HG03108 (cell line): ENCODE measurements around the gene GAB4.
"Not testable (repeated sequence)": the region's sequence is repeated elsewhere in the genome, so short reads cannot be mapped to it uniquely, and the experiment has no call there.

Experiments used
- ATAC-seq: cut with Tn5 transposase; IDR thresholded peaks from one replicate; pipeline ENCODE4 v1.9.1; 2021; ENCODE audit warnings: moderate library complexity; ENCODE audit not compliant: unreplicated experiment

GAB4 gene, protein sequence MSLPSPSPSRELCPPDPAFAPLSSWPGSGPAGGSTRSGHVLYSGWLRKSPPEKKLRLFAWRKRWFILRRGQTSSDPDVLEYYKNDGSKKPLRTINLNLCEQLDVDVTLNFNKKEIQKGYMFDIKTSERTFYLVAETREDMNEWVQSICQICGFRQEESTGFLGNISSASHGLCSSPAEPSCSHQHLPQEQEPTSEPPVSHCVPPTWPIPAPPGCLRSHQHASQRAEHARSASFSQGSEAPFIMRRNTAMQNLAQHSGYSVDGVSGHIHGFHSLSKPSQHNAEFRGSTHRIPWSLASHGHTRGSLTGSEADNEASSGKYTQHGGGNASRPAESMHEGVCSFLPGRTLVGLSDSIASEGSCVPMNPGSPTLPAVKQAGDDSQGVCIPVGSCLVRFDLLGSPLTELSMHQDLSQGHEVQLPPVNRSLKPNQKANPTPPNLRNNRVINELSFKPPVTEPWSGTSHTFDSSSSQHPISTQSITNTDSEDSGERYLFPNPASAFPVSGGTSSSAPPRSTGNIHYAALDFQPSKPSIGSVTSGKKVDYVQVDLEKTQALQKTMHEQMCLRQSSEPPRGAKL

DNA sequence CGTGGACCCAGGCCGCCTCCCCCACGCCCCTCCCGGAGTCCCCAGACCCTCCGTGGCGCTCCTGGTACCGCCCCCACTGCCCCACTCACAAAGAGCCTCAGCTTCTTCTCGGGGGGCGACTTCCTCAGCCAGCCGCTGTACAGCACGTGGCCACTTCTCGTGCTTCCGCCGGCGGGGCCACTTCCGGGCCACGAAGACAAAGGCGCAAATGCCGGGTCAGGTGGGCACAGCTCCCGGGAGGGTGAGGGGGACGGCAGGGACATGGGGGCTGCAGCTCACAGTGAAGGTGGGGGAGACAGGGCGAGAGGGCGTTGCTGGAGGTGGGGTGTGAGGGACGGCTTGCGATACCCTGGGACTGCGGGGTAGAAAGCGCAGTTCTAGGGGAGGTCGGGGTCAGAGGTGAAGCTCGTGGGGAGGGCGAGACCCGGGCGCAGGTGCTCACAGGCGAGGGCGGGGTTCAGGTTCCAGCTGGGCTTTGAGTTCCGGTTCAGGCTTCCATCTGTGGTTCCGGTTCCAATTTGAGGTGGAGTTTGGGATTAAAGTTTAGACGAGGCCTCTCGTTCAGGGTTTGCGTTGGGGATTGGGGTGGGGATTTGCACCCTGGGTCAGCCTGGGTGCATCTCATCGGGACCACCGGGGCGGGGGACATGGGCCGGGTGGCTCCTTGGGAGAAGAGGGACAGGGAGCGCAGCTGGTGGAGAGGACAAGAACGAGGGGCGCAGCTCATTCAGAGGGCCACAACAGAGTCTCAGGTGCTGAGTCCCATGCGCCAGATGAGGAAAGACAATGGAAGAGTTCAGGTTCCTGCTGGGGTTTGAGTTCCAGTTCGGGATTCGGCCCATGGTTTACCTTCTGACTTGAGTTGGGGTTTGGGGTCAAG is at the start of gene GAB4:
GAB4 (minus strand) TSS at position 371 of the 880 bp plus-strand sequence; CDS start at position 263, 108 bp downstream.
- ATAC-seq = no peak

DNA sequence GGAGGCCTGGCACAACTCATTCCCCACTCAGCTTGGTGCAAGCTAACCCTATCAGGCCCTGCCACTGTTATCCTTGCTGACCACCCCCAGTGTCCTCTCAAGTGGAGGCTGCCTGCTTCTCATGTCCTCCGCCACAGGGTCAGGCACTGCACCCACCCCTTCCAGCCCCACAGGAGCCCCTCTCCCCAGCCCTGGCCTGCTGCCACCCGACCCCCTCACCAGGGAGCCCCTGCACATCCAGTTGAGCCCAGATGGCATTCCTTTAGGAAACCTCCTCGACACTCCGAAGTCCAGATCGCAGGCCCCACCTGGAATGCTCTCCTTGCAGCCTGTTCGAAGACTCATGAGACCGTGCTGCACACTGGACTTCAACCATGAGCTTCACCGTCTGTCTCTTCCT is 48.8 kb upstream of the GAB4 start:
- ATAC-seq = no peak

DNA sequence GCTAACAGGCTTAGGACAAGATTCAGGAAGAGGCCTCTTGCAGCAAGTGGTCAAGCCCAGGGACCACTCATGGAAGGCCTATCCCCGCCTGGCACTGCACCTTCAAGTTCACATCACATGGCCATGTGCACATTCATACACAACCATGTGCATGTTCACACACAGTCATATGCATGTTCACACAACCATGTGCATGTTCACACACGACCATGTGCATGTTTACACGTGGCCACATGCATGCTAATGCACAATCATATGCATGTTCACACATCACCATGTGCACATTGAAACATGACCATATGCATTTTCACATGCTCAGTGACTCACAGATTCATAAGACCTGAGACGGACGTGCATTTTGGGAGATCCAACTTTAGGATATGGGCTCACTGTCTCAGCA is 48.0 kb upstream of the GAB4 start:
- no peak for ATAC-seq

DNA sequence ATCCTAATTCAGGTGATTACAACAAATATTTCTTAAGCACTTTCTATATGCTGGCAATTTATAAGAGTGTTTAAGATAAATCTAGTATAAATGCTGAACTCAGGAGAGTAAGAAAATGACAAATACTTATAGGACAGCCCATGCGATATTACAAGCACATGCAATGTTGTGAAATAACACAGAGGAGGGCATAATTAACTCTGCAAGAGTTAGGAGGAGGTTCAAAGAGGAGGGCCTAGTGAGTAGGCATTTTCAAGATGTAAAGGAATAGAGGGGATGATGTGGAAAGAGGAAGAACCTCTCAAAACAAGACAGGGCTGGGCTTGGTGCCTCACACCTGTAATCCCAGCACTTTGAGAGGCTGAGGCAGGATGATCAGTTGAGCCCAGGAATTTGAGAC is 39.6 kb upstream of the GAB4 start:
- ATAC-seq = no peak

DNA sequence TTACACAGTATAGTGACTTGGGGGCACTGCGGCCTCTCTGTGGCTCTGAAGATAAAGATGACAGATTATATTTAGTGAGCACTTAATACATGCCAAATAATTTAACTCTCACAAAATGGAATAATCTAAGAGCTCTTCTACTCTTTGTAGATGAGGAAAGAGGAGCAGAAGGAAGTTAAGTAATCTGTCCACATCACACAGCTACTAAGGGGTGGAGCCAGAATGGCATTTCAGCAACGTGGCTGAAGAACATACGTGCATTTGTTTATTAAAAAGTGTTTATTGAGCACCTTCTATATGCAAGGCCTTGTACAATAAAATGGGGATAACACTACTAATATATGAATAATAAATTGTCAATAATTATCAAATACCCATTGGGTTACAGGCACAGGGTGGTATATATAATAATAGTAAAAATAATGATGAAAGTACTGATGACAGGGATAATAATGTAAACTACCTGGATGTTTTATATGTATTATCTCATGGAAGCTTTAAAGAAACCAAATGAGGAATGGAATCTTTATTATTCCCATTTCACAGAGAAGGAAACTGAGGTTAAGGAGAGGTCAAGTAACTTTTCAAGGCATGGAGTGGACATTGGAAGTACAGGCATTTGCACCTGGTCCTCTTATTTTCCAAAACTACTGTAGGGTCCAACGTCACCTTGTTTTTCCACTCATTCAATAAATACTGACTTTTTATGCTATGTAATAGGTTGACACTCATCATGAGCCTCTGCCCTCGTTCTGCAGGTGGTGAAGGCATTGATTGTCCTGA is 38.7 kb upstream of the GAB4 start:
- no peak for ATAC-seq

DNA sequence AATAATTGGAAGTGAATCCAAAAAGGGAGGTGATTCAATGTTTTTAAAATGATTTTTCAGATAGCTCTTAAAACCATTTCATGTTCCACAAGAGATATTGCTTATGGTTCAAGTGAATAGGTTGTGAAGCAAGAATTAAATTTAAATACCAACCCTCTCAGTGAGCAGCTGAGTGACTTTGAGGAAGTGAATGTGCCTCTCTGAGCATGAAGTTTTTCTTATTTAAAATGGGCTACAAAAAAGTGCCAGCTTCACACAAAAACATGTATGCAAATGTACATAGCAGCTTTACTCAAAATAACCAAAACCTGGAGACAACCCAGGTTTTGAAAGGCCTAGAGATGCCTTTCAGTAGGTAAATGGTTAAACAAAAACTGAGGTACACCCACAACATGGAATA is 35.5 kb upstream of the GAB4 start:
- ATAC-seq = no peak

DNA sequence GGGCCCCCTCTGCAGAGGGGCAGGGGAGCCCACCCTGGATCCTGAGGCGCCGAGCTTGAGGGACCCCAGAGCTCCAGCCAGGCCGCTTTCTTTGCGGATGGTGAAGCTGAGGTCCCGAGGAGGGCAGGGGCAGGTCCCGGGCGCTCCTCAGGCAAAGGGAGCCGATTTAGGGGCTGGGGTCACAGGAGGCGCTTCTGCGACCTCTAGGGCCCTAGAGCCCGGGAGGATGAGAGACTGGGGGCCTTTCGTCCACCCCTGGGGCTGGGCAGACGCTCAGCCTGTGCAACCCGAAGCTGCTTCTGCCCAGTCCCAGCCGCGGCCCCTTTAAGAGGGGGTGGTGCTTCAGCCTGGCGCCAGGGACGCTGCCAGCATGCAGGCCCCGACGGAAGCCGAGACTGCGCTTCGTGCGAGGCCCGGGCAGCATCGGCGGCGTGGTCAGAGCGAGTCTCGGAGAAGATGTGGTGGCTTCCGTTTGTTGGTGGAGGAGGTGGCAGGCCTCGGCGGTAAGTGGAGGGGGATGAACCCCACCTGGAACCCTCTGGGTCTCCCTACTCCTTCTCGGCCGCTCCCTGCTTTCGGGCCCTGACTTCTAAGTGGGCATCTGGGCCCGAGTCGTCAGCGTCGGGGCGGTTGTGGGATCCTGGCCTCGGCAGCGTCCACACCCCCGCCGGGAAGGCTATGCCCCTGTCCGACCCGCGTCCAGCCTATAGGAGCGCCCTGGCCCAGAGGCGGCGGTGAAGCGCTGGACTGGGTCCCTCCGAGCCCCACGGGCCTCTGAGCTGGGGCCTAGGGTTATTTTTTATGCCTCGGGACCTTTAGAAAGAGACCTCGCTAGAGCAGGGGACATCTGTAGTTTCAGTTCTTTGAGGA is 29.1 kb upstream of the GAB4 start:
- ATAC-seq = not testable (repeated sequence)

DNA sequence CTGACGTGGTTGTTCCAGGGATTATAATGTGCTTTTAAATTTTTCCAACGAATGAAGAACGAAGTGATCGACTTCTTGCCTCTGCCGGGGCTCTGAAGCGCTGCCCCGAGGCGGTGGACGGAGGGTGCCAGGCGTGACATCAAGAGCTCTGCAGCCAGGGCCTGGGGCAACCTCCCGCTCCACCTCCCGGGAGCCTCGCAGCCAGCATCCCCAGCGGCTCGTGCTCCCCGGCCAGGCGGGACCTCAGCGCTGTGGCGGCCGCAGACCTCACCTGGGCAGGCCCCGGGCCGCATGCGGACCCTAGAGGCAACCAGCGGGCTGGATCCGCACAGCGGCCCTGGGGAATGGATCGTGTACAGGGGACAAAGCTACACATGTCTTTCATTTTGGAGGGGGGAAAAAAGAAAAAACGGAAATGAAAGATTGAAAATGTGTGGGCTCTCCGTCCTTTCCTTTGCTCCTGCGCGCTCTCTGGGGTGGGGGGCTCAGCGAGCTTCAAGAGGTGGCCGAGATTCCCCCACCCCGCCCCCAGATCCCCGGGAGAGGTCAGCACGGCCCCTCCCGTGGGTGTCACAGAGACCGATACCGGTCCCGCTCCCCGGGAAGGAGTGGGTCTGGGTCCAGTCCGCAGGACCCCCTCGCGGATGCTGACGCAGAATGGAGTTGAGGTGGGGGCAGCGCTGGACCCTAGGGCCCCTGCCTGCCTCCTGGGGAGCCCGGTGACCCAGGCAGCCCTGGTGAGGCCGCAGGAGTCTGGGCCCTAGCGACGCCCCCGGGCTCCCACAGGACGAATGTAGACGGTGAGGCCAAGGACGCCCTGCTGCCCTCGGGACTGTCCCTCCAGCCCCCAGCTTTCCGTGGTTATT is 28.2 kb upstream of the GAB4 start:
- not testable (repeated sequence) for ATAC-seq

DNA sequence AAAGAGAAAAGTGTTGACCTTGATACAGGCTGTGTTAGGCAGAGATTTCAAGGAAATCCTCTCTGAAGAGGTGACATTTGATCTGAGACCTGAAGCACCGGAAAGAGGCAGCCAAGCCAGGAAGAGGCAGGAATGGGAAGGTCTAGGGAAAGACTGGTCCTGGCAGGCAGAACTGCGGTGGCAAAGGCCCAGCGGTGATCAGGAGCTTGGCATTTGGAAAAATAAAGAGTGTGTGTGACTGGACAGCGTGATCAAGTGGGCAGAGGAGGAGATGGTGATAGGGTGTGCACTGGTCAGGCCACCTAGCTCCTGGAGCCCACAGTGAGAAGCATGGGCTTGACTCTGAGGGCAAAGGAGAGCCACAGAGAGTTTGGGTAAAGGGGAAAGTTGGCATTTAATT is 27.2 kb upstream of the GAB4 start:
- ATAC-seq = no peak

DNA sequence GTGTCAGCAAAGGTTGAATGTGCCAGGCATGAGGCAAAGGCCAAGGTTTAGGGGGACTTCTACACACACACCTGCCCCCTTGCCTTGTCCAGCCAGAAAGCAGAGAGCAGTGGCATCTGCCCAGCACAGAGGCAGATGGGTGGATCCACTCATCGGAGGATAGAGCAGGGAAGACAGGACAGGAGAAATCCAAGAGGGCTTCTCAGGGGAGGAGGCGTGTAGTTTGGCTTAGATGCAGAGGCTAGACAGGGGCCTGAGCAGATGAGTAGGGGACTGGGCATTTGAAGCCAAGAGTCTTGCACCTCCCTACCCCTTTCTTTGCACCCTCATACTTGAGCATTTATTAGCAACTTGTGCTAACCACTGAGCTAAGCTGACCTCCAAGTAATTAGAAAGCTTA is 26.5 kb upstream of the GAB4 start:
- ATAC-seq = not testable (repeated sequence)

DNA sequence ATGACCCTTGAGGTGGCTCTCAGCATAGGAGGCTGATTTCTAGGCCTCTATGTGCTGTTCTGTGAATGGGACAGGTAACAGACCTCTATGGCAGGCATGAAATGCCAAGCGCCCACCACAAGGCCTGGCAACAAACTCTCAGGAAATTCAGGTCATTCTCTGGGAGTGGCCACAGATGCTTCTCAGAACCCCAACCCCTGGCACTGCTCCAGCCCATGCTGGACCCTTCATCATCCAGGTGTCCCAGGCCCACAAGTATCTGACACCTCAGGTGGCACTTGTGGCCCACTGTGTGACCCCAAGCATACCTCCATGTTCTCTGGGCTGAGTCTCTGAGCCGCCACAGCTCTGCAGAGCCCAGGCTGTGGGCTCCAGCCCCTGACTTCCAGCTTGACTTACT is 24.3 kb upstream of the GAB4 start:
- not testable (repeated sequence) for ATAC-seq

DNA sequence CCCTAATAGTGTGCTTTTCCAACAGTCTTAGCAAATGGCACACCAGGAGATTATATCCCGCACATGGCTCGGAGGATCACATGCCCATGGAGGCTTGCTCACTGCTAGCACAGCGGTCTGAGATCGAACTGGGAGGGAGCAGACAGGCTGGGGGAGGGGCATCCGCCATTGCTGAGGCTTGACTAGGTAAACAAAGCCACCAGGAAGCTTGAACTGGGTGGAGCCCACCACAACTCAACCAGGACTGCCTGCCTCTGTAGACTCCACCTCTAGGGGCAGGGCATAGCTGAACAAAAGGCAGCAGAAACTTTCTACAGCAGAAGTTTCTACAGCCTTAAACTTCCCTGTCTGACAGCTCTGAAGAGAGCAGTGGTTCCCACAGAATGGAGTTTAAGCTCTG is 16.4 kb upstream of the GAB4 start:
- ATAC-seq = not testable (repeated sequence)

DNA sequence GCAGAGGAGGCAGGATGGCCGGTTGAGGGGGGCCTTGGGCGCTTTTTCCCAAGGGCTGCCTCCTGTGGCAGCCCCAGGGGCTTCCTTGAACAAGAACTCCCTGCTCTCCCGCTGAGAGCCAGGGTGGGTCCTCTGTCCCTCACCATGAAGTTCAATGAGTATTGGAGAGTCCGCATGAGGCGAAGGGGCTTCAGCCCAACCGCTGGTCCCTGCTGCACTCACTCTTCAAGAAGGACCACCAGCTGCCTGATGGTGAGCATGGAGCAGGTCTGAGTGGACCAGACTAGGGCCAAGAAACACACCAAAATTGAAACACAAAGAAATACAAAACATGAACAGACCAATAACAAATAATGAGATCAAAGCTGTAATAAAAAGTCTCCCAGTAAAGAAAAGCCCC is 7.5 kb upstream of the GAB4 start:
- not testable (repeated sequence) for ATAC-seq

DNA sequence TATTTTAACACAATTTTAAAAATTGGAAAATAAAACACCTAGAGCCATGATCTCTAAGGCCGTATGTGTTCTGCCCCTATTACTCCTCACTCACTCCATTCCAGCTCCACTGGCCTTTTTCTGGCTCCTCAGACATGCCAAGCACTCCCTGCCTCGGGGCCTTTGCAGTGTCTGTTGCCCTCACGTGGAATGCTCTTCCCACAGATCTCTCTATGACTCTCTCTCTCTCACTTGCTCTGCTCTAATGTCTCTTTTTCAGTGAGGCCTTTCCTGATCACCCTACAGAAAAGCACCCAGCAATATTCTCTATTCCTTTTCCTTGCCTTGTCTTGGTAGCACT is 6.0 kb upstream of the GAB4 start:
- ATAC-seq = not testable (repeated sequence)

DNA sequence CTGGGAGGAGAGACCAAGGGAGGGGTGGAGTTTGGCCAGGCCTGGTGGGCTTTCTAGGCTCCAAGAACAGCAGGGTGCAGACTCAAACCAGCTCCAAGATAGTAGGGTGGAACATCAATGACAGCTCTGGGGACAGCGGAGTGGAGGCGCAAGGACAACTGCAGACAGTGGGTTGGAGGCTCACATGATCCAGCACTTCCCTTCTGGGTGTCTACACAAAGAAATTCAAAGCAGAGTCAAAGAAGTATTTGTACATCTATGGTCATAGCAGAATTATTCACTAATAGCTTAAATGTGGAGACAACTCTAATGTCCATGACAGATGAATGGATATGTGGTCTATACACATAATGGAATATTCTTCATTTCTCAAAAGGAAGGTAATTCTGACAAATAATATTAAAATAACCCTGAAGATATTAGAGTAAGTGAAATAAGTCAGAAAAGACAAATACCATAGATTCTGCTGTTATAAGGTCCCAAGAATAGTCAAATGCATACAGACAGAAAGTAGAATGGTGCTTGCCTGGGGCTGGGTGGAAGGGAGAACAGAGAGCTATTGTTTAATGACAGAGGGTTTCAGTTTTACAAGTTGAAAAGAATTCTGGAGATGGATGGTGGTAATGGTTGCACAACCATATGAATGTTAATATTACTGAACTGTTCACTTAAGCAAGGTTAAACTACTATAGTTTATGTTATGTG is 5.5 kb upstream of the GAB4 start:
- ATAC-seq = no peak

DNA sequence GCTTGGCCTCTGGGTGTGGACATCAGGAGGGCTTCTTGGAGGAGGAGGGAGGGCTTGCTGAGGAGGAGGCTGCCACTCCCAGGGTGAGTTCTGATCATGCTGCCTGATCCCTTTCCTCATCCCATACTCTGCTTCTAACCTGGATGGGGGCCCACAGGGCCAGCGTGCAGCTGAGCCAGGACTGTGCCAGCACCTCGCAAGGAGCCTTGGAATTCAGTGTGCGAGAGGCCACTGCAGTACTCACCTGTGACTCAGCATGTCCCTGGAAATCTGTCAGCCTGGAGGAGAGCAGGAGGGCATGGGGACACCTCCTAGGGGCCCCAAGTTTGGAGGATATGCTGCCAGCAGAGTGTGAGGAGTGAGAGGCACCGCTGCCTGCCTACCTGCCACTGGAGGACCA is 4.2 kb upstream of the GAB4 start:
- no peak for ATAC-seq

DNA sequence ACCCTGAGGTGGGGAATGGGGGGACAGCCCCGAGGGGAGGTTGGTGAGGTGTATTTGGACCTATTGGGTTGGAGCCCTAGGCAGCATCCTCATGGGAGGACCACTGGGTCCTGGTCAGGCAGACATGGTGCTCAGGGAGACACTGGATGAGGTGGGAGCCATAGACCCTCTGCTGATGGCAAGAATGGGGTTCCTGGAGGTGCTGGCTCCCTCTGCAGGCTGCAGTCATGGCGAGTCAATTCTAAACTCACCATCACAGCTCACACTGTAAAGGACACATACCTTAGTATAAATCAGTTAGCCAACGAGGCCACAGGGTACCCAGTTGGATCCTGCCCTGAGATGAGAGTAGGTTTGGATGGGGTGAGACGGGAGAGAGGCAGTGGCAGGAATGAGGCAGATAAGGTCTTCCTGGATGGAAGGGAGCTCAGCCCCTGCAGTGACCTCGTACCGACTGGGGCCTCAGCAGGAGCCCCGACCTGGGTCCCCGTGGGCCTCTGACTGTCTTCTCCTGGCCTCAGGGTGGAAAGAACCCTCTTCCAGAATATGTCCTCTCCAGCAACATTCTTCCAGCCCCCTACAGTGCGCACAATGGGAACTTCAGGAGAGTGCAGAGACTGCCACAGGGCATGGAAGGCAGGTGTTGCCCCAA is 1.7 kb upstream of the GAB4 start:
- ATAC-seq = no peak

DNA sequence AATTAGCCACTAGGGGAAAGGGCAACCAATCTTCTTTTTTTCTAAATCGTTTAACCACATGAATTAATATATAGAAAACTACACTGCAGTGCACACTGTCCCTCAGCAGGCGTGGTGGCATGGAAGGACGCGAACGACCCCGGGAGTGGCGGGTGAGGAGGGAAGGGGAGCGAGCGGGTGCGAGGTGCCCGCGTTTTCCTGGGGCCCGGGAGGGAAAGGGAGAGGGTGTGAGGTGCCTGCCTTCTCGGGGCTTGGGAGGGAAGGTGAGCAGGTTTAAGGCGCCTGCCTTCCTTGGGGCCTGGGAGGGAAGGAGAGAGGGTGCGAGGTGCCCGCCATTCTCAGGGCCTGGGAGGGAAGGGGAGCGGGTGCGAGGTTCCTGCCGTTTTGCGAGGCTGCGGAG is 765 bp downstream of the GAB4 start:
- no peak for ATAC-seq
